Left ventricle myocardium inferior (tissue), 1 donor: ENCODE measurements around the gene RALA. TPM values are rescaled to one million over a fixed set of nuclear protein-coding genes. Genes with fewer than 3 reads are reported as not detected.

ENCODE experiments used
- DNase-seq: peaks from one replicate; pipeline ENCODE4 v3.0.0-alpha.2; 2020
- H3K27ac ChIP-seq: fragments of 200-600 bp; replicated peaks from 2 replicates; pipeline ENCODE4 v1.8.0; 2021
- H3K27me3 ChIP-seq: fragments of 200-600 bp; 2 replicates; pipeline ENCODE4 v1.8.0; 2021; ENCODE audit warnings: low read depth
- H3K36me3 ChIP-seq: fragments of 200-600 bp; 2 replicates; pipeline ENCODE4 v1.8.0; 2021
- H3K4me1 ChIP-seq: fragments of 200-600 bp; 2 replicates; pipeline ENCODE4 v1.8.0; 2021
- H3K4me3 ChIP-seq: fragments of 200-600 bp; 2 replicates; pipeline ENCODE4 v1.8.0; 2021; ENCODE audit warnings: mild to moderate bottlenecking, moderate library complexity
- H3K9me3 ChIP-seq: fragments of 200-600 bp; replicated peaks from 2 replicates; pipeline ENCODE4 v1.8.0; 2021
- CTCF ChIP-seq: fragments of 200-600 bp; IDR thresholded peaks from 2 replicates; pipeline ENCODE4 v1.8.0; 2021; ENCODE audit warnings: antibody characterized with exemption, mild to moderate bottlenecking, borderline replicate concordance
- intact Hi-C: fragments of 100-400 bp; cut with micrococcal nuclease; formaldehyde crosslinking; loops from one replicate; pipeline ENCODE4 v1.11.0; 2022
- total RNA-seq: library from RNA; stranded (reverse); fragmentation: NEBNext Ultra II Directional; extraction: Animal tissue kit (Norgen Biotek cat#: 25700); gene quantifications from one replicate; pipeline ENCODE4 v1.2.1, GENCODE V29; 2021
- donor health status: DM: no; HTN: yes; CAD: no; lungs with severe emphysema.

Gene RALA
- total RNA-seq, 1 donor from 2014 or later: 29.1 TPM

GRCh38 chr7:39647816-39648215 is 24.4 kb downstream of the RALA start:
- H3K9me3 ChIP-seq: no peaks in the 10 kb centered on the region
- no peak overlapping the region for H3K4me3 ChIP-seq
- H3K4me1 ChIP-seq: peaks cover 90% of the 10 kb centered on the region
- no peak for DNase-seq
- H3K36me3 ChIP-seq: no peaks in the 10 kb centered on the region
- H3K27ac ChIP-seq: peak overlapping the region; percentile 77
- H3K27me3 ChIP-seq: no peaks in the 10 kb centered on the region
- TF ChIP-seq CTCF: no peak
- intact Hi-C loops: no loop called here

GRCh38 chr7:39650676-39651075 is 27.3 kb downstream of the RALA start:
- Histone ChIP-seq H3K4me3 (no peak overlapping the region), H3K27me3 (no peaks in the 10 kb centered on the region), H3K4me1 (peaks cover 64% of the 10 kb centered on the region), H3K27ac (peak overlapping the region; percentile 42), H3K9me3 (peaks cover 7% of the 10 kb centered on the region), H3K36me3 (no peaks in the 10 kb centered on the region)
- intact Hi-C loops: no loop called here
- DNase-seq: peak; percentile 30
- no peak for TF ChIP-seq CTCF

GRCh38 chr7:39651265-39651664 is 27.9 kb downstream of the RALA start:
- Histone ChIP-seq H3K27me3 (no peaks in the 10 kb centered on the region), H3K36me3 (no peaks in the 10 kb centered on the region), H3K9me3 (peaks cover 7% of the 10 kb centered on the region), H3K27ac (peak overlapping the region; percentile 42), H3K4me1 (peaks cover 61% of the 10 kb centered on the region), H3K4me3 (no peak overlapping the region)
- intact Hi-C loops: no loop called here
- no peak for DNase-seq
- no peak for TF ChIP-seq CTCF

GRCh38 chr7:39656415-39656814 is 33.0 kb downstream of the RALA start:
- Histone ChIP-seq H3K4me1 (peaks cover 33% of the 10 kb centered on the region), H3K27ac (no peak overlapping the region), H3K36me3 (no peaks in the 10 kb centered on the region), H3K4me3 (no peak overlapping the region), H3K9me3 (peaks cover 7% of the 10 kb centered on the region), H3K27me3 (no peaks in the 10 kb centered on the region)
- DNase-seq: no peak
- intact Hi-C loops: no loop called here
- no peak for TF ChIP-seq CTCF

GRCh38 chr7:39659356-39660013 is 36.1 kb downstream of the RALA start:
- intact Hi-C loops: no loop called here
- no peak for TF ChIP-seq CTCF
- Histone ChIP-seq H3K27me3 (no peaks in the 10 kb centered on the region), H3K36me3 (no peaks in the 10 kb centered on the region), H3K4me1 (peaks cover 41% of the 10 kb centered on the region), H3K9me3 (peaks cover 15% of the 10 kb centered on the region), H3K4me3 (no peak overlapping the region), H3K27ac (no peak overlapping the region)
- DNase-seq: no peak

GRCh38 chr7:39661960-39662359 is 38.6 kb downstream of the RALA start:
- H3K4me1 ChIP-seq: peaks cover 59% of the 10 kb centered on the region
- H3K27me3 ChIP-seq: no peaks in the 10 kb centered on the region
- H3K9me3 ChIP-seq: peaks cover 9% of the 10 kb centered on the region
- no peak for DNase-seq
- no peaks in the 10 kb centered on the region for H3K36me3 ChIP-seq
- H3K4me3 ChIP-seq: no peak overlapping the region
- no peak overlapping the region for H3K27ac ChIP-seq
- intact Hi-C loops: no loop called here
- no peak for TF ChIP-seq CTCF
